DOHH2 (cell line): ENCODE measurements around the gene GFM1.

Experiments used
- CTCF ChIP-seq: fragments of 200-600 bp; sonication (generic); IDR thresholded peaks from one replicate; pipeline ENCODE4 v1.5.1; 2014; ENCODE audit warnings: antibody characterized with exemption, mild to moderate bottlenecking, low read depth, low read length; ENCODE audit not compliant: poor library complexity, severe bottlenecking
- EZH2phosphoT487 ChIP-seq: fragments of 200-600 bp; sonication (generic); IDR thresholded peaks from 2 replicates; pipeline ENCODE4 v1.6.1; 2017; ENCODE audit warnings: borderline replicate concordance, mild to moderate bottlenecking, antibody characterized with exemption, low read length, moderate library complexity, mixed read lengths

- TF ChIP-seq CTCF: no peak
- TF ChIP-seq EZH2phosphoT487: no peak
Observed at GRCh38 chr3:158728061-158728377, 83.7 kb downstream of the GFM1 start.
